NT2/D1 (cell line): Measurements from ENCODE around the gene XRCC3.

ENCODE experiments used
- SUZ12 ChIP-seq: IDR thresholded peaks from 2 replicates; pipeline ENCODE4 v1.6.1; 2011; ENCODE audit not compliant: insufficient read length, insufficient read depth; ENCODE audit errors: extremely low read depth
- YY1 ChIP-seq: IDR thresholded peaks from 2 replicates; pipeline ENCODE4 v1.6.1; 2011; ENCODE audit not compliant: insufficient read length, insufficient read depth

- TF ChIP-seq YY1 (no peak), SUZ12 (no peak)
Measured at GRCh38 chr14:103652806-103653205, 62.4 kb downstream of the XRCC3 start.
